Stimulated activated CD4-positive, alpha-beta T cell treated with anti-CD3 and anti-CD28 coated beads, Interleukin-1b, Interleukin-23, amount 100 ng/mL, for 1 hour (primary cell): Measurements from ENCODE around the gene SLC12A4.

Experiments
- DNase-seq, 2 donors: peaks; one replicate each; pipeline ENCODE4 v3.0.0-alpha.2; 2020; ENCODE audit warnings: low read depth in 2 of 2

The SLC12A4 gene

DNA sequence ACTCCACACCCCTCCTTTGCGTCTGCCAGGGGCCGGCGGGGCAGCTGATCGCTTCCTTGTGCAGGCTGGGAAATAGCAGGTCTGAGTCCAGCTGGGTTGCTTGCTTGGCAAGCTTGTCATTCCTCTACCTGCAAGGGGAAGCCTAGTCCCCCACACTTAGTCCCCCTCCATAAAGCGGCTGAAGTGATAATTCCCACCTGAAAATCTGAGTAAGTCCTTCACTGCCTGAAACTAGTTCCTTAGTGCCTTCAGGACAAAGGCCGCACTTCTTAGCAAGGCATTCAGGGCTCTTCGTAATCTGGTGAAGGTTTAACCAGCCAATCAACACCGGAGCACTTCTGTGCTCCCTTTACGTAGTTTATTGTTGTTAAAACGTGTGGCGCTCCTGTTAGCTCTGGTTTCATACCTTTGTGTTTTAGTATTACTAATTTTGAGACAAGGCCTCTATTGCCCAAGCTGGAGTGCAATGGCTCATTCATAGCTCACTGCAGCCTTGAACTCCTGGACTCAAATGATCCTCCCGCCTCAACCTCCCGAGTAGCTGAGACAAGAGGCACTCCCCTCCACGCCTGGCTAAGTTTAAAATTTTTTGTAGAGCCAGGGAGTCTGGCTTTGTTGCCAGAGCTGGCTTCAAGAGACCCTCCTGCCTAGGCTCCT, 74.6 kb downstream of the SLC12A4 start:
- no peak for DNase-seq
